GM19023 (cell line): Measurements from ENCODE around the gene STX3.
A peak's percentile ranks its signal among the peaks of the same experiment; 100 is the strongest.

Source experiments
- ATAC-seq: cut with Tn5 transposase; IDR thresholded peaks from one replicate; pipeline ENCODE4 v1.9.1; 2021; ENCODE audit warnings: mild to moderate bottlenecking, moderate library complexity; ENCODE audit not compliant: unreplicated experiment

STX3 gene

DNA sequence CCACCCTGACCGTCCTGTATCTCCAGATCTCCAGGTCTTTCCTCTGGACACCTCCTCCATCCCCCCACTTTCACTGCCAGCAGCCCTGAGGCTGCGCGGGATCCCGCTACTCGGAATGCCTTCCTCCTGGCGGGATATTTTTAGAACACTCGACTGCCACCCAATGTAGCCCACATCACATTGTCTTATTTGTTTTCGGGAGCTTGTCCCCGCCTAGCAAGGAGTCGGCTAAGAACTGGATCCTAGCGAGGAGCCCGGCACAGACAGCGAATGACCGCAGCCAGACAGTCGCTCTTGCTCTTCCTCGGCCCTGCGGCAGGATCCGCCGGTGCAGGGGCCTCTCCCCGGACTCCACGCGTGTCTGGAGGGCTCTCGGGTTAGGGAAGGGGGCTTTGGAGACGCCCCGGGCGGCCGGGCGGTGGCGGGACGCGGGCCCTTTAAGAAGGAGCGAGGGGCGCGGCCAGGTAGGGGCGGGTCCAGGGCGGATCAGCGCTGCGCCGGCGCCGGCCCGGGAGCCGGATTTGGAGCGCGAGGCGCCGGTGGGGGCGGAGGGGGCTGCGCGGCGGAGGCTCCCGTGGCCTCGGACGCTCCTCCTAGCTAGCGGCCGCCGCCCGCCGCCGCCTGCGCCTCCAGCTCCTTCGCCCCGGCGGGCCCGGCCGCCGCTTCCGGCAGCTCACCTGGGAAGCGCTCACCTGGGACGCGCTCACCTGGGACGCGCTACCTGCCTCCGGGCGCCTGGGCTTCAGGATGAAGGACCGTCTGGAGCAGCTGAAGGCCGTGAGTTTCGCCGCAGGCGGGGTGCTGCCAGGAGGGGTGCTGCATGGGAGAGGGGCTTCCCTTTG is at the start of gene STX3:
STX3 (plus strand) TSS at position 518 of the 842 bp plus-strand sequence; CDS start at position 748, 230 bp downstream.
- peak; percentile 79 for ATAC-seq

GRCh38 chr11:59706518-59707285 is 48.5 kb upstream of the STX3 start:
- ATAC-seq = no peak

DNA sequence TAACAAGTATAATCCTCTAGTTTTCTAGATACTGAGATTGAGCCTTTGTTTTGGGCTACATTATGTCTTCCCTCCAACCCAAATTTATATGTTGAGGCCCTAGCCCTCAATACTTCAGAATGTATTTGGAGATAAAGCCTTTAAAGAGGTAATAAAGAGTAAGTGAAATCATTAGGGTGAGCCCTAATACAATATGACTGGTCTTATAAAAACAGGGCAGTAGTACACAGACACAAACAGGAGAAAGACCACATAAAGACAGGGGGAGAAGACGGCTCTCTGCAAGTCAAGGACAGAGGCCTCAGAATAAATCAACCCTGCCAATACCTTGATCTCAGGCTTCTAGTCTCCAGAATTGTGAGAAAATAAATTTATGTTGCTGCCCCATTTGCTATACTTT is 47.8 kb upstream of the STX3 start:
- no peak for ATAC-seq

DNA sequence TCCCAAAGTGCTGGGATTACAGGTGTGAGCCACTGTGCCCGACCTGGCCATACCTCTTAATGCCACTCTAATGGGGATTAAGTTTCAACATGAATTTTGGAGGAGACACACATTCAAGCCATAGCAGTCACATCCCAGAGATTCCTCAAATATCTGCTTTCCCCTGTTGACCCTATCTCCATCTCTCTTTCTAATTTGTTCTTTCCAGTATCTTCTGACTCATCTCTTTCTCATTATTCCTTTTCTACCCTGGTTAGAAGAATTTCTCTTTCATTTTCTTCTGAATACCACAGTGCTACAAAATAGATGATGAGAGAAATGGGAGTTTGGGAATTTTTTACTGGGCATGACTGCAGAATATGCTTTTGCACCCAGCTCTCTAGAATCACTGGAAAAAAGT is 46.6 kb upstream of the STX3 start:
- no peak for ATAC-seq

- ATAC-seq = no peak
Measured at GRCh38 chr11:59710136-59710847, 44.9 kb upstream of the STX3 start.

- ATAC-seq = no peak
Measured at GRCh38 chr11:59713745-59714144, 41.4 kb upstream of the STX3 start, which contains the start of gene OR10V1. Gene OR10V1 (minus strand): TSS chr11:59713845. CDS start chr11:59713845, 0 bp downstream.

DNA sequence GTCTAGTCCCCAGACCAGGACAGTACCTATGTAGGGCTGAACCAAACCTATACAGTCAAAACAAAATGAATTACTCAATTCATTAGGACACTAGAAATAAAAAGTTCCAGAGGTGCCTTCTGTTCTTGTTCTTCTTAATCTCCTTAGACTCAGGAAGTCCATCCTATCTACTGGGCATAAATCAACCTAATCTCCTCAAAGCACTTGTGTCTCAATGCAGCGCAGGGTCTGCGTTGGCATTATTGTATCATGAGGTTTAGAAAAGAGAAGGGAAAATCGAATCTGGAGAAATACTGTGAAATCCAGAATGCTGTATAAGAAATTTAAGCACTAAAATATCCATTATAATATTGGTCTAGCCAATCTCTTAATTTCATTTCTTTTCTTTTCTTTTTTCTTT is 39.1 kb upstream of the STX3 start:
- no peak for ATAC-seq

- ATAC-seq = no peak
Measured at GRCh38 chr11:59719556-59719955, 35.6 kb upstream of the STX3 start.

DNA sequence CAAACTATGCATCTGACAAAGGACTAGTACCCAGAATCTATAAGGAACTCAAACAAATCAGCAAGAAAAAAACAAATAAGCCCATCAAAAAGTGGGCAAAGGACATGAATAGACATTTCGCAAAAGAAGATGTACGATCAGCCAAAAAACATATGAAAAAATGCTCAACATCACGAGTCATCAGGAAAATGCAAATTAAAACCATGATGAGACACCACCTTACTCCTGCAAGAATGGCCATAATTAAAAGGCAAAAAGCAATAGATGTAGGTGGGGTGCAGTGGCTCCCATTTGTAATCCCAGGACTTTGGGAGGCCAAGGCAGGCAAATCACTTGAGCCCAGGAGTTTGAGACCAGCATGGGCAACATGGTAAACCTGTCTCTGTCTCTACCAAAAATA is 31.1 kb upstream of the STX3 start:
- no peak for ATAC-seq

GRCh38 chr11:59727426-59727825 is 27.8 kb upstream of the STX3 start:
- no peak for ATAC-seq

DNA sequence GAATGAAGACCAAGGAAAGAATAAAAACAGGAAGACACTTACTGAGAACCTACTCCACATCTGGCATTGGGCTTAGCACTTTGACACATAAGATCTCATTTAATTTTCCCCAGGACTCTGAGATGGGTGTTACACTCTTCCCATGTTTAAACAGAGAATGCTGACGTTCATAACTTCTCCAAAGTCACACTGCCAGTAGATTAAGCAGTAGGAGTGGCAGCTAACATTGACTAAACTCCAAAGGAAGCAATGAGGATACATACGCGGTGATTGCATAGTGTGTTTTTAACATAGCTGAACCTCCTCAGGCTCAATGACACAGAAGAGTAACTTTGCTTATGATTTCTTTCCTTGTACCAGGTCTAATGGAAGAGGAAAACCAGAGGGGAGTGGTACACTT is 27.0 kb upstream of the STX3 start:
- no peak for ATAC-seq

- ATAC-seq = no peak
Measured at GRCh38 chr11:59728913-59729312, 26.3 kb upstream of the STX3 start.

DNA sequence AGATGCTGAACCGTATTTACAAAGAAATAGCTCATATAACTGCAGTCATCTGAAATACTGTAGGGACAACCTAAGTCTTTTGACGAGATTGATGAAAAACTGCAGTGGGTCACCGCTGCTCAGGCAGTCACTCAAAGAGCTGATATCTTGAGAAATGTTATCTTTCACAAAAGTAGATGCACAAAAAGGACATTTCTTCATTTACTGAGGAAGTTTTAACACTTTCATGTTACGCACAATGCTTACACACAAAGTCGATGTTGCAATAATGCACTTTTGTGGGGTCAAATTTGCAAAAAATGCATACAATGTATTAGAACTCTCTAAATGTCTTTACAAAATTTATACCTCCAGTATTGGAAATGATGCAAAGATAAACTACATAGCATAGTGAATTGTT is 25.3 kb upstream of the STX3 start:
- ATAC-seq = no peak

DNA sequence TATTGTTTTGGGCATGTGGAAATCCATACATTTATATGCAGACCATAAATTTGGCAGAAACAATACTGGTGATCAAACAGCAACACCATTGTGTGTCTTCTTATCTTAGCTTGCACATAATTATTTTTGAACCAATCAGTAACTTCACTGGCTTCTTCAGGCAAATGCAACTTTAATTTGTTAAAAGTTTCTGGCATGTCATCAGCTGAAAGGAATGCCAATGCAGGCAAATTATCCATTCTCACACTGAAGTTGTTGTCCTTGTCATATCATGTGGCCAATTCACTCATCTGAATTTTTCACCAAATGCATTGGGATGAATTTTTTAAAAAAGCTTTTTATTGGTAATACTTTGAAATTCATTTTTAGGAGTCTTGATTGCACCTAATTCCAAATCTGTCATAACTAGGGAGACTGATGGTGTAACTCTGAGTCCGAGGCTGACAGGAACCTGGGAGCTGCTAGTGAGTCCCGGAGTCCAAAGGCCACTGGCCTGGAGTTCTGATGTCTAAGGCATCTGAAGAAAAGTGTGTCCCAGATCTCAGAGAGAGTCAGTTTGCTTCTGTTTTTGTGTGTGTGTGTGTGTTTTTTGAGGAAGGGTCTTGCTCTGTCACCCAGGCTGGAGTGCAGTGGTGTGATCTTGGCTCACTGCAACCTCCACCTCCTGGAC is 24.1 kb upstream of the STX3 start:
- ATAC-seq = no peak

- no peak for ATAC-seq
Measured at GRCh38 chr11:59746111-59746510, 9.1 kb upstream of the STX3 start.

DNA sequence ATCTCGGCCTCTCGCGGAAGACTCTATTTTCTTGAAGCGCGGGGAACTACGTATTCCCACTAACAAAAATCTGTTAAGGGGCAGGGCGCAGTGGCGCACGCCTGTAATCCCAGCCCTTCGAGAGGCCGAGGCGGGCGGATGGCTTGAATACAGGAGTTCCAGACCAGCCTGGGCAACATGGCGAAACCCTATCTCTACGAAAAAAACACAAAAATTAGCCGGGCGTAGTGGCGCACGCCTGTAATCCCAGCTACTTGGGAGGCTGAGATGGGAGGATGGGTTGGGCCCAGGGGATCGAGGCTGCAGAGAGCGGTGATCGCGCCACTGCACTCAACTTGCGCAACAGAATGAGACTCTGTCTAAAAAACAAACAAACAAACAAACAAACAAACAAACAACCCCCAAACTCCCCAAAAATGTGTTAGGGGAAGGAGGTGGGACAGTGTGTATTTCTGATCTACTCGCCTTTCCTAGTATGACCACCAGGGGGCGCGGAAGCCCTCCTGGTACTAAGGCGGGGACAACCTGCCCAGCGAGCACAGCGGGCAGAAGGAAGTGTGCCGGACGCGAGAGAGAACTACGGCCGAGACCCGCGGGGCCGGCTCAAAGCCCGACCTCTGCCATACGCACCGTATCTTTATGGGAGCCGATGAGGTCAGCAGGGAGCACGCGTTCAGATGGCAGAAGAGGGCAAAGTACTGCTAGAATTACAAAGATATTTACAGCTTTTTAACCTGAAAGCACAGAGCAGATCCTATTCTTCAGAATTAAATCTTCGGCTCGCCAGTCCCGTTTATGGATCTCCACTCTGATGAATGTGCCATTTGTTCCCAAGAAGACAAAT is 1.3 kb upstream of the STX3 start:
- ATAC-seq = peak; percentile 74

DNA sequence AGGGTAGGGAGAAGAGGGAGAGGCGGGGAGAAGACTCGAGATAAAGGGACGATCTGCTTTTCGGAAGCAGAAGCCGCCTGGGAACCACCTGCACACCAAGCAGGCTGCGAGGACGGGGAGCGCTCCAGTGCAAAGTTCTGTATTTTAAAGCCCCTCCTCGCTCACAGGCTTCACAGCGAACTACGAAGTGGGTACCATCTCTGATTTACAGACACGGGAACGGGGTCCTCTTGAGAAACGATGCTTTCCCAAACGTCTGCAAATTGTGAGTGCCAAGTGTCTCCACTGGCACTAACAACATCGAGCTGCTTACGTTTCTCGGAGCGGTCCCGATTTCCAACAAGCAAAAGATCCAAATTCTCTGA is 700 bp upstream of the STX3 start:
- ATAC-seq = peak; percentile 31

GRCh38 chr11:59755701-59756557 is 753 bp downstream of the STX3 start:
- ATAC-seq = peak; percentile 6

GRCh38 chr11:59756558-59756840 is 1.3 kb downstream of the STX3 start:
- ATAC-seq = no peak
